SK-N-MC (cell line): ENCODE results near the gene WWTR1.

ENCODE experiments used
- EZH2 ChIP-seq: fragments of 200-600 bp; sonication (generic); IDR thresholded peaks from one replicate; pipeline ENCODE4 v1.6.1; 2017; ENCODE audit warnings: antibody characterized with exemption
- FOXP2 ChIP-seq: optimal IDR thresholded peaks from 2 replicates; pipeline ENCODE3; 2011; ENCODE audit warnings: mild to moderate bottlenecking, moderate library complexity; ENCODE audit not compliant: insufficient read depth; ENCODE audit errors: extremely low read length, control extremely low read depth
- POLR2AphosphoS5 ChIP-seq: IDR thresholded peaks from 2 replicates; pipeline ENCODE4 v1.6.1; 2012; ENCODE audit warnings: mild to moderate bottlenecking, low read depth, low read length, borderline replicate concordance

- TF ChIP-seq POLR2AphosphoS5 (no peak), EZH2 (no peak), FOXP2 (no peak)
Measured at GRCh38 chr3:149480326-149481017, 177.4 kb downstream of the WWTR1 start.
